BE2C (cell line): Measurements from ENCODE around the gene ZNF792.

Experiments
- DNase-seq: peaks from one replicate; pipeline ENCODE4 v3.0.0-alpha.2; 2020
- H3K27me3 ChIP-seq: fragments of 250-450 bp; sonication (Bioruptor Pico); 2 replicates; pipeline ENCODE4 v1.5.1; 2020; ENCODE audit warnings: mild to moderate bottlenecking
- H3K36me3 ChIP-seq: fragments of 250-450 bp; sonication (Bioruptor Pico); 2 replicates; pipeline ENCODE4 v1.5.1; 2020; ENCODE audit warnings: mild to moderate bottlenecking
- H3K4me1 ChIP-seq: fragments of 250-450 bp; sonication (Bioruptor Pico); 2 replicates; pipeline ENCODE4 v1.5.1; 2020
- H3K4me3 ChIP-seq: 2 replicates; pipeline ENCODE4 v1.5.1; 2011; ENCODE audit warnings: low read depth, low read length
- H3K9me3 ChIP-seq: fragments of 250-450 bp; sonication (Bioruptor Pico); 2 replicates; pipeline ENCODE4 v1.5.1; 2020
- CTCF ChIP-seq: IDR thresholded peaks from 2 replicates; pipeline ENCODE4 v1.5.1; 2012; ENCODE audit warnings: mild to moderate bottlenecking, low read depth, low read length

ZNF792 gene

GRCh38 chr19:34964598-34964997 lies 569 bp upstream of the ZNF792 start:
- peaks cover 9% of the 10 kb centered on the region for H3K9me3 ChIP-seq
- no peak for TF ChIP-seq CTCF
- DNase-seq, result no peak
- no peaks in the 10 kb centered on the region for H3K4me1 ChIP-seq
- H3K36me3 ChIP-seq, result peaks cover 24% of the 10 kb centered on the region
- H3K4me3 ChIP-seq, result no peak overlapping the region; the same call in 1 of the 2 replicates
- no peaks in the 10 kb centered on the region for H3K27me3 ChIP-seq

GRCh38 chr19:34962687-34963572 lies 1.1 kb downstream of the ZNF792 start:
- peak; percentile 35 for DNase-seq
- peaks cover 20% of the 10 kb centered on the region for H3K9me3 ChIP-seq
- no peak for TF ChIP-seq CTCF

GRCh38 chr19:34961775-34962686 lies 2.0 kb downstream of the ZNF792 start:
- DNase-seq, result peak; percentile 70
- no peak for TF ChIP-seq CTCF
- H3K9me3 ChIP-seq, result peaks cover 27% of the 10 kb centered on the region
- no peaks in the 10 kb centered on the region for H3K27me3 ChIP-seq
- peaks cover 50% of the 10 kb centered on the region for H3K36me3 ChIP-seq
- peak overlapping the region; percentile 96 for H3K4me3 ChIP-seq
- no peaks in the 10 kb centered on the region for H3K4me1 ChIP-seq

More at GRCh38 chr19:34962687-34963572, 1.1 kb downstream of the ZNF792 start:
- H3K27me3 ChIP-seq, result no peaks in the 10 kb centered on the region
- H3K4me3 ChIP-seq, result peak overlapping the region; percentile 96
- peaks cover 41% of the 10 kb centered on the region for H3K36me3 ChIP-seq
- H3K4me1 ChIP-seq, result no peaks in the 10 kb centered on the region

- Histone ChIP-seq H3K27me3 (no peaks in the 10 kb centered on the region), H3K9me3 (peaks cover 27% of the 10 kb centered on the region), H3K4me3 (peak overlapping the region; percentile 96), H3K4me1 (no peaks in the 10 kb centered on the region), H3K36me3 (peaks cover 59% of the 10 kb centered on the region)
- DNase-seq, result no peak
- no peak for TF ChIP-seq CTCF
Measured at GRCh38 chr19:34960940-34961679, 2.9 kb downstream of the ZNF792 start.

- Histone ChIP-seq H3K36me3 (peaks cover 67% of the 10 kb centered on the region), H3K9me3 (peaks cover 27% of the 10 kb centered on the region), H3K4me3 (no peak overlapping the region), H3K27me3 (no peaks in the 10 kb centered on the region), H3K4me1 (no peaks in the 10 kb centered on the region)
- no peak for DNase-seq
- no peak for TF ChIP-seq CTCF
Measured at GRCh38 chr19:34960103-34960805, 3.8 kb downstream of the ZNF792 start.
